ENCODE data around the gene PMIS2.

PMIS2 gene

GRCh38 chr19:35636651-35637050 lies 50.7 kb downstream of the PMIS2 start:
- no peak for DNase-seq

All from CD4-positive, alpha-beta T cell treated with Interleukin-4 for 1 hour (primary cell).